HG03378 (cell line): Measurements from ENCODE around the gene TMEM237.

Experiments
- ATAC-seq: cut with Tn5 transposase; IDR thresholded peaks from one replicate; pipeline ENCODE4 v1.9.1; 2021; ENCODE audit warnings: mild to moderate bottlenecking, moderate library complexity; ENCODE audit not compliant: unreplicated experiment

The TMEM237 gene

DNA sequence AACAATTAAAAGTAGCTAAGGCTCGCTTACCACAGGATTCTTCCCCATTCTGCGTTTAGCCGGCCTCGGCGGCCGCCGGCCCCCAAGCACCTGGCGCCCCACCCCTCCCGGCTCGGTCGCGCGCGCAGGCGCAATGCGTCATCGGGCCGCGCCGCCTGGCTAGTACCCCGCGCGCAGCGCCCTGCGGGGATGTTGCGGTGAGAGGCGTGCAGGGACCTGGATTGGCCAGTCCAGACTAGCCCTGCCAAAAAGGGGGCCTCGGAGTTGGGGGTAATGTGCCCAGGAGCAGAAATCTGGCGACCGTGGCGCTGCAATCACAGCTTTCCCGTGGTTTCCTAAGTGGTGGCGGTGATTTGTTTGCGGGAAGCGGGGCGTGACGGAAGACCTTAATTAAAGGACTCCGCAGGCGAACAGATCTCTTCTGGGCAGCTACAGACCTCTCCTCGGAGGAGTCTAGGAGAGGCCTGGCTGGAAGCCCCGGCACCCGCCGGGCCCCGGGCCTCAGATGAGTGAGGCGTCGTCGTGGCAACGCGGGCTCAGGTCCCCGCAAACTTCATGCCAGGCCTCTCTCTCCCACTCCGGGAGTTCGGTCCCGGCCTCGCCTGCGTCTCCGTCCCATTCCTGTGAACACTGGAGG lies 606 bp downstream of the TMEM237 start:
- ATAC-seq = peak; percentile 42

- peak; percentile 33 for ATAC-seq
Measured at GRCh38 chr2:201642086-201642578, 1.2 kb downstream of the TMEM237 start.

GRCh38 chr2:201639205-201639604 lies 4.1 kb downstream of the TMEM237 start:
- ATAC-seq = no peak

DNA sequence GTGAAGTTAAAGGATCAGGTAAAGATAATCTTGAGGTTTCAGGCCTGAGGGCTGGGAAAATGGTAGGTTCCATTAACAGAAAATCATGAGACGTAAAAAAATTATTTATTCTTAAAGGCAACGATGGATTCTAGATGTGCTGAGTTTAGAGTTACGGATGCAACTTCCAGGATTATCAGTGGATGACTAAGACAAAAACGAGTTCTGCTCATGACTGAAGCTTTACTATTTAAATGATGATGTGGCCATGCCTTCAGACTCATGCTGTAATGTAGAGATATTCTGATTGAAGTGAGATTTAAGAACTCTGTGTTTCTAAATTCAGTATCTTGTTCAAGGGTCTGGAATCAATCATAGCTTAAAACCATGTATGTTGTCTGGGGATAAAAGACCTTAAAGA lies 5.0 kb downstream of the TMEM237 start:
- no peak for ATAC-seq

GRCh38 chr2:201633661-201634249 lies 9.5 kb downstream of the TMEM237 start:
- ATAC-seq = no peak

- no peak for ATAC-seq
Measured at GRCh38 chr2:201631041-201631440, 12.3 kb downstream of the TMEM237 start.

DNA sequence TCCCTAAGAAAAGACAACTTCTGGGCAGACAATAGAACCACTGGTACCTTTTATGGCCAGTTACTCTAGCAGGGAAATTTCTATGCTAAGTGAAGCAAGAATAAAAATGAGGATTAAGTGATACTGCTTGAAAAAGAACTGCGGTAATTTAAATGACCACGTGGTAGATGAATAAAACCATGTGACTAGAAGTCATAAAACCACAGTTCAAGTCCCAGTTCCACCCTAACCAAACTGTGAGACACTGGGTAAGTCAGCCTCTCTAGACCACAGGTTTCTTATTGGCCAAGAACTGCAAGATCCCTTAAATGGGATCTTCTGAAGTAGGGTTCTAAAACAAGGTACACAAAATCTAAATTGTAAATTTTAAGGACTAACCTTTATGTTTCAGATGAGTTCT lies 12.7 kb downstream of the TMEM237 start:
- no peak for ATAC-seq

GRCh38 chr2:201628545-201628944 lies 14.8 kb downstream of the TMEM237 start:
- no peak for ATAC-seq

GRCh38 chr2:201622306-201622970 lies 20.9 kb downstream of the TMEM237 start:
- no peak for ATAC-seq

- ATAC-seq = no peak
Measured at GRCh38 chr2:201621293-201621999, 21.9 kb downstream of the TMEM237 start.

GRCh38 chr2:201618744-201619662 lies 24.3 kb downstream of the TMEM237 start:
- ATAC-seq = no peak

- no peak for ATAC-seq
Measured at GRCh38 chr2:201608021-201608420, 35.3 kb downstream of the TMEM237 start.

DNA sequence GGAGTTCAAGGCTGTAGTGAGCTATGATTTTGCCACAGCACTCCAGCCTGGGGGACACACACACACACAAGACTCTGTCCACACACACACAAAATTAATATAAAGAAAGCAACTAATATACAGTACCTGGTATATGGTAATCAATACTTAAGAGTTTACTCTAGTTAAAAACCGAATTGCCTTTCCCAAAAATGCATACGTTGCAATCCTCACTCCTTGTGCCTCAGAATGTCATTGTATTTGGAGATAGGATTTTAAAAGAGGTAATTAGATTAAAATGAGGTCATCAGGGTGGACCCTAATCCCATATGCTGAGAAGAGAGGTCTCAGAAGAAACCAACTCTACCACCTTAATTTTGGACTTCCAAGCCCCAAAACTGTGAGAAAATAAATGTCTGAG lies 35.7 kb downstream of the TMEM237 start:
- ATAC-seq = no peak

- no peak for ATAC-seq
Measured at GRCh38 chr2:201600906-201601305, 42.4 kb downstream of the TMEM237 start.

DNA sequence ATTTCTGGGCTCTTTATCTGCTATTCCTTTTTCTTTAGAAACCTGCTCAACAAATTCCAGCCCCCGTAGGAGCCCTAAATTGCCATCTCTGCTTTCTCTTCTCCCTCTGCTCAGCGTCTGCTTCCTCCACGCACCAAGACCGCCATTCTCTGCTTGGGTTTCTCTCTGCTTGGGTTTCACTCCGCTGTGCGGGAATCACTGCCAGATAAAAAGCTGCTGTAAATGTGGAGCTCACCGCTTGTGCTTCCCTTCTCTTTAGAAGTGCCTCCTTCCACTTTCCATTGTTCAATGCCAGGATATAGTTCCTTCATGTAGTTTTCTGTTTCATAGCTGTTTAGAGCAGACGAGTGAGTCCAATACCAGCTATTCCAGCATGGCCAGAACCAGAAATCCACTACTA lies 45.9 kb downstream of the TMEM237 start:
- ATAC-seq = no peak

DNA sequence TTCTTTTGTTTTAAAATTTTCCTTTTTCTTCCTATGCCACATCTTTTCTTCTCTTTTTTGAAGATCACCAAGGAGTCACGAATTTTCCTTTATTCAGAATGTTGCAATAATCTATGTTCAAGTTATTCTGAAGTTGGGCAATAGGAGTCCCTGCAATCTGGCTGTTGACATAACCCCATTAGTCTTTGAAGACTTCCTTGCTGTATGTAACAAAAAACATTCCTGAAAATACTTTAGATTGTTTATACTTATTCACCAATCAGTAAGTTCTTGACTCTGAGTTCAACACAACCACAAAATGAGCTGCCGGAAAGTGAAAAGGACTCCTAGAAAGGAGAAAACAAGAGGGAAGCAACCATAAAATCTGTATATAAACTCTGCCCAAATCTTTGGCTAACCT lies 62.8 kb downstream of the TMEM237 start:
- no peak for ATAC-seq

- ATAC-seq = no peak
Measured at GRCh38 chr2:201579536-201579935, 63.8 kb downstream of the TMEM237 start.

DNA sequence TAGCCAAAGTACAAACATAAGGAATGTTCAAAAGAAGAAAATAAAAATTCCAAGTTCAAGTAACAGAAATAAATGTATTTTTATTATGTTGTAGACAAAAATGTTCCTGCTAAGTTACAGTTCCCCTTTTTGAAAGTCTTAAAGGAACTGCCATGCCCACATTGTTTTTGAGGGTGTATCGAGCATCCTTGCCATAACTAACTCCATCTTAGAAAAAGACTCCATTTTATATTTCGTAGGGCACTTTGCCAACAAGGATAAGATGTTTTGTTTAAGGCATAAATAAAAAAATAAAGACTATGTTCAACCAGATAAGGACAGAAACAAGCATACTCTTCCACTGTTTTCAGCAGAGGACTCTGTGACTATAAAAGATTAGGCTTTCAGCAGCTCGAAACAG lies 67.3 kb downstream of the TMEM237 start:
- ATAC-seq = no peak

GRCh38 chr2:201574766-201575165 lies 68.5 kb downstream of the TMEM237 start:
- ATAC-seq = no peak

GRCh38 chr2:201572846-201573508 lies 70.3 kb downstream of the TMEM237 start:
- ATAC-seq = no peak
